HG02884 (cell line): ENCODE results near the gene SLC27A6.
"Not testable (repeated sequence)": the region's sequence is repeated elsewhere in the genome, so short reads cannot be mapped to it uniquely, and the experiment has no call there.

Source experiments
- ATAC-seq: cut with Tn5 transposase; IDR thresholded peaks from one replicate; pipeline ENCODE4 v1.9.1; 2021; ENCODE audit warnings: mild to moderate bottlenecking, moderate library complexity; ENCODE audit not compliant: unreplicated experiment

Gene SLC27A6

DNA sequence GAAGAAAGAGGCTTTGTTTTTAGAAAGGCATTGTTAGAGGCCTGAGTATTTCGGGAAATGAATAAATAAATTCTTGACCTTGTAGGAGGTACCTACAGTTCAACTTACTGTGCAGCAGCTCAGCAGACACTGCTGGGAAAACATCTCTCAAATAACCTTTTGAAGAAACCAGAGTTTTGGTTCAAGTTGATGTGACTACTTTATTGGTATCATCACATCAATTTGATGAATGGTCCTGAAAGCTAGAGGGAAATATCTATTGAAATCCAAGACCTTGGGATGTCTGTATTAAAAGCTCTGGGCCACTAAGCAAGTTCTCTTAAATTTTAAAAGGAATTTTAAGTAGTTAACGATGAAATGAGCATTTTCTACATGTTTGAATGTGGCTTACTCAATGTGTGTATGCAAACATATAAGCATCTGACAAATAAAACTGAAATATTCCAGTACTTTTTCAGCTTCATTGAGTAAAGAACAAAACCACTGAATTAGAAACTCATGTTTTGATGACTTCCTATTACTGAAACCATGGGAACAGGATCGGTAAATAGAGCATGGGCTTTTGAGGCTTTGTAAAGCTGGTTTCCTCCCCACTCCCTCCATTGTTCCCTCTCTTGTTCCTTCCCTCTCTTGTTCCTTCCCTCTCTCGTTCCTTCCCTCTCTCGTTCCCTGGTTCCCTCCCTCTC, 36.7 kb downstream of the SLC27A6 start:
- no peak for ATAC-seq

GRCh38 chr5:129002527-129002842, 37.2 kb downstream of the SLC27A6 start:
- ATAC-seq, result no peak

GRCh38 chr5:129003232-129003631, 37.9 kb downstream of the SLC27A6 start:
- ATAC-seq, result no peak

DNA sequence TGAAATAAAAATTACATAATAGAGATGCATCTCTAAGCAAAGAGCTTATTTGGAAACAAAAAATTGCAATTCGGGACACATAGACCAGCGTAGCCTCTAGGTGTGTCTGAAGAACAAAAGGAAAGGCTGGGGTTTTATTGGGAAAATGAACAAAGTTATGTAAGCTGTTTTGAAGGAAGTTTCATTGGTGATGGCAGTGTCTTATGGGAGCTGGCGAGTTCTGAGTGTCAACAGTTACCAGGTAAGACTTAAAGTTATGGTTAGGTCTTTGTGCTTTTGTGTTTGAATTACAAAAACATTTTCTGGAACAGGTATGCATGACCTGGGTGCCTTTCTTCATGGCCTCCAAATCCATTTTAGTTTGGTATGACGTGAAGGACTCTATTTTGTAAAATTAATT, 48.9 kb downstream of the SLC27A6 start:
- no peak for ATAC-seq

DNA sequence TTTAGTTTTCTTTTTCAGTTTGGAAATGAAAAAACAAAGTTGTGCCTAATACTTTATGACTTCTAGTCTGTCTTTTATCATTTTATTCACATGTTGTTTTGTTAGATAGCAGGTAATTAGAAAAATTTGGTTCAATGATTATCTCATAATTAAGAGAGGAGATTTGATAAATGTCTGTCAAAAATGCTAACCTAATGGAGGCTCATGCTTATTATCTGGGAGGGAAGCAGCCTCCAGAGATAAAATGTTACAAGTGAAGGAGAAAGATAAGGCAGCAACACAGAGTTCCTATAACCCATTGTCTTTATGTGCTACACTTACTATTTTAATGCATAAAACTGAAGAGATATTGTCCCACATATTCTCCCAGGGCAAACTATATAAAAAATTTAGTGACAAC, 53.5 kb downstream of the SLC27A6 start:
- no peak for ATAC-seq

GRCh38 chr5:129019401-129019908, 54.2 kb downstream of the SLC27A6 start:
- ATAC-seq, result no peak

- no peak for ATAC-seq
These were observed 55.4 kb downstream of the SLC27A6 start for GRCh38 chr5:129020683-129021082.

DNA sequence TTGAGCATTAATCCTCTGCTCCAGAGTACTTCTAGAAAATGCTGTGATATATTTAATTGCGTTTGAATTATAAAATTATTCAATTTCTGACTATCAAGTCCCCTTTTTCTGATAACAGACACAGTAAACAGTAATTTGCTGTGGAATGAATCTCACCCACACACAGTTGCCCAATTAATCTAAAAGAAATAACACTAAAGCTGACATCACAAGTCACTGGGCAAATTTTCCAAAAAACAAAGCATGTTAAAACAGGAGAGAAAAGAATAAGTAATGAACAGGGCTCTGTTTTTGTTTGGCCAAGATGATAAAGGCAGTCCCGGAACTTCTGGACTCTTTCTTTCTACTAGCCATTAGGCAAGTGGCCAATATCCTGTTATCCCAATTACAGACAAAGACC, 56.5 kb downstream of the SLC27A6 start:
- ATAC-seq, result no peak

DNA sequence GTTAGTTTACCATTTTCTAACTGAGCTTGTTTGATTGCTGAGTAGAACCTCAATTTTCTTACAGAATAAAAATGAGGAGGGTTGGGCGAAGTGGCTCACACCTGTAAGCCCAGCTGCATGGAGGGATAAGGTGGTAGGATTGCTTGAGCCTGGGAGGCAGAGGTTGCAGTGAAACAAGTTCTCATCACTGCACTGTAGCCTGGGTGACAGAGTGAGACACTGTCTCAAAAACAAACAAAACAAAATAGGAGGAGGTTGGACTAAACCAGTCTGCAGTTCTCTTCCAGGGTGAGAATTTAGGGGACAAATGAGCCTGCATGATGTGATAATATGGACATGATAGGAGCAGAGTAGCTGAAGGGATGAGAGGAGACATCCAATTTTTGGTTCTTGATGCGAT, 57.3 kb downstream of the SLC27A6 start:
- no peak for ATAC-seq

GRCh38 chr5:129027260-129027659, 62.0 kb downstream of the SLC27A6 start:
- ATAC-seq, result no peak

DNA sequence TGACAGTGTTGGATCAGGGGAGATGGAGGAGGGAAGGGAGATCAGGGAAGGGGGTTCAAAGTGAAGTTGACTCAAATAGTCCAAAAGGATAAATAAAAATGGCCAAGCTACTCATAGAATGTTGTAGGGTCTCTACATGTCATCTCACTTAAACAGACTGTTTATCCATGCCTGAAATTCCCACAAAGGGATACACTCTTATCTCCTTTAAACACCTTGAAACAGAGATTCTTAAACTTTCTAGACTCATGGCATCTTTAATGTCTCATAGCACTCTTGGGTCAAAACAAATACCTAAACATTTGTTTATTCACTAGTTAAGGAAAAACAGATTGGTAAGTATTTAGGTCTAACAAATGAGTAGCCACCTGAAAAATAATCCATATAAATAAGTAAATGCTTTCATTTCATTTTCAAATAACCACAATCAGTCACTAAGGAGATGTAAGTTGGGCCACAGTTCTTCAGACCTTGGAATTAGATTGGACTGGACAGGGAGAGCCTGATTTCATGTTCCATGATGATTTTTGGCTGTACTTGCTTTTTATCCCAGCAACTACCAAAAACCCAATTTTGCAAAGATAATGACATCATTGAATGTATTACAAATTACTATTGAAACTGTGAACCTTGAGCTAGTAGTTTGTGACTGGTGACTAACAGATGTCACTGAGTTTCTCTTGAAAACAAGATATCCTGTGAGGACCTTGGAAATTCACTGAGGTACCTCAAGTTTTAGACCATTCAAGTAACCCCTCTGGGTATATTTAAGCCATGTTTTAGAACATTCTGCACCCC, 66.8 kb downstream of the SLC27A6 start:
- ATAC-seq, result no peak

DNA sequence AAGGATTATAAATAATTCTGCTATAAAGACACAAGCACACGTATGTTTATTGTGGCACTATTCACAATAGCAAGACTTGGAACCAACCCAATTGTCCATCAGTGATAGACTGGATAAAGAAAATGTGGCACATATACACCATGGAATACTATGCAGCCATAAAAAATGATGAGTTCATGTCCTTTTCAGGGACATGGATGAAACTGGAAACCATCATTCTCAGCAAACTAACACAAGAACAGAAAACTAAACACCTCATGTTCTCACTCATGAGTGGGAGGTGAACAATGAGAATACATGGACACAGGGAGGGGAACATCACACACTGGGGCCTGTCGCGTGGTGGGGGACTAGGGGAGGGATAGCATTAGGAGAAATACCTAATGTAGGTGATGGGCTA, 71.0 kb downstream of the SLC27A6 start:
- not testable (repeated sequence) for ATAC-seq

GRCh38 chr5:129041196-129041881, 76.1 kb downstream of the SLC27A6 start:
- no peak for ATAC-seq

- ATAC-seq, result no peak
These were observed 77.0 kb downstream of the SLC27A6 start for GRCh38 chr5:129042306-129042705.

DNA sequence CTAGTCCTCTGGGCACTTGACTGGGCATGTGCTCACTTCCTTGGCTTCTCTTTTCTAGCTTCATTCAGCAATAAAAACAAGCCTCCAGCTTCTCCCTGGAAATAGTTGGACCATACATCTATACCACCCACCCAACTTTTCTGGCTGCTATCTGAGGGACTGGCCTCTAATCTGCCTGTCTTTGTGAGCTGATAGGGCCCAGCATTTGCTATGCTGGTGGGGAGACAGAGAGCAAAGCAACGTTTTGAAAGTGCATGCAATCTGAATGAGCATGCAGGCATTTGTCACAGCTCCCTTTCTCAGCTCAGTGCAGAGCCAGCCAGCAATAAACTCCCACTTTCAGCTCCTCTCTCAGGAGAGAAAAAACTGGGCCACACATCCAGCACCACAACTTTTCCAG, 78.6 kb downstream of the SLC27A6 start:
- ATAC-seq, result no peak

- ATAC-seq, result no peak
These were observed 80.9 kb downstream of the SLC27A6 start for GRCh38 chr5:129046151-129046550.

DNA sequence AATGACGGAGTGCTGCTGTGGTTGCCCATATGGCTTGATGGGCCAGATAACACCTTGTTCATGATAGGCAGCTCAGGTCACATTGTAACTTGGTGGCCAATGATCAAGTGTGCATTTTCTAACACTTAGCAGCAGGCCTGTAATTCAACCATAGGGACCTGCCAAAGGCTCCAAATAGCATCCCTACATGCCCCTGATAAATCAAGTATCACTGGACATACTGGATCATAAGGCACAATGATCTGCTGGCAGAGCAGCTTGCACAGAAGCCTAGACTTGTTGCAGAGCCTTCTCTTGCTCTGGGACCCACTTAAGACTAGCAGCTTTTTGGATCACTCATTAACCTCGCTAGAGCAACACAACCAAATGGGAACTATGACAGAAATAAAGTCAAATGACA, 83.2 kb downstream of the SLC27A6 start:
- no peak for ATAC-seq

DNA sequence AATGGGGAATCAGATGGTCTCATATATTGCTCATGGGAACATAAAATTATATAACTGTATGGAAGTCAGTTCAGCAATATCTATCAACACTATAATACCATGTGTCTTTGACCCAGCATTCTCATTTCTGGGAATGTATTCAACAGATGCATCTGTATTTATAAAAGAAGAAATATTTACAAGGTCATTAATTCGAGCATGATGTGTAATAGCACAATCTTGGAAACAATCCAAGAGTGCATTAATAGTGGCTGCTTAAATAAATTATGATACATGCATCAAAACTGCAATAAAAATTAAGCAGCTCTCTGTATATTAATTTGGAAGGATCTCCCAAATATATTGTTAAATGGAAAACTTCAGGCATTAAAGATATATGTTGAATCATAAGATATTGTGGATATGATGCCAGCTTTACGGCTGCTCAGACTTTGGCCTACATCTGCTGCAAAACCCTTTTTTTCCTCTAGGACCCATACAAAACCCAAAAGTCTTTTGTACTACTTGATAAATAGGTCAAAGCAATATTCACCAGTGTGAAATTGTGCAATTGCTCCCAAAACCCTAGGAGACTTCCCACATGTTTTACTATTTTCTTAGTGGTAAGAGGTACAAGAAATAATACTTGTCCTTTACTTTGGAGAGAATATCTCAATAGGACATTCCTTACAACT, 84.0 kb downstream of the SLC27A6 start:
- ATAC-seq, result no peak

DNA sequence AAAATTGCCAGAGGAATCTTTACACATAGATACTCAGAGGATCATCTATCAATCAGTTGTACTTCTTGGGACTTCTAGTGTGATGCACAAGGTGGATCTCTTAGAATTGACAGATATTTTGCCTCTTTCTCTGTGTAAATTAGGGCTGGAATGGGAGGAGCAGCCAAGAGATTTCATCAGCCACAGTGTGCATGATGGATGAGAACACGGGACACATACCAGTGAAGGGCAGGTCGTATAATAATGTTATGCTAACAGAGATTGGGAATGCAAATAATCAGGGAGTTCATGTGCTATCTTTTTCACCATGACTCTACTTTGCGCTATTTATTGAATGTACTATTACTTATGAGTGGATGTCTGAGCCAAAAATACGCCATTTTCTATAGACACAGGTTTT, 86.0 kb downstream of the SLC27A6 start:
- ATAC-seq, result no peak

GRCh38 chr5:129053438-129053837, 88.2 kb downstream of the SLC27A6 start:
- ATAC-seq, result no peak

GRCh38 chr5:129057329-129057728, 92.0 kb downstream of the SLC27A6 start:
- no peak for ATAC-seq
